Measurements from ENCODE around the gene TRIAP1. TPM values are rescaled to one million over a fixed set of nuclear protein-coding genes. Genes with fewer than 3 reads are reported as not detected.
"Not testable (repeated sequence)": the region's sequence is repeated elsewhere in the genome, so short reads cannot be mapped to it uniquely, and the experiment has no call there.

Gene TRIAP1
- total and polyA plus RNA-seq, 4 donors = 10.8 to 29.3 (median 23.6) TPM

- Histone ChIP-seq H3K9me3 (ENCODE audit: control insufficient read depth, insufficient read depth, low read length) (no peaks in the 10 kb centered on the region), H3K4me1 (ENCODE audit: control insufficient read depth, insufficient read depth, low read length) (no peaks in the 10 kb centered on the region), H3K4me3 (ENCODE audit: low read depth, low read length) (no peak overlapping the region), H3K36me3 (ENCODE audit: control insufficient read depth, insufficient read depth, low read length) (peaks cover 66% of the 10 kb centered on the region), H3K27me3 (ENCODE audit: control insufficient read depth, insufficient read depth, low read length) (no peaks in the 10 kb centered on the region), H3K27ac (ENCODE audit: low read depth, low read length) (no peak overlapping the region)
- peak in 1 of 6 donors; percentile 8 for DNase-seq (ENCODE audit: low read depth in 4 of 6, low spot score in 6 of 6)
- 80% methylated on average over 1 of the region's 6 CpGs for WGBS (ENCODE audit: insufficient coverage)
These were observed 10.9 kb upstream of the TRIAP1 start for GRCh38 chr12:120457133-120457532.

- DNase-seq (ENCODE audit: low read depth in 4 of 6, low spot score in 6 of 6) = no peak
- Histone ChIP-seq H3K4me3 (ENCODE audit: low read depth, low read length) (no peak overlapping the region), H3K9me3 (ENCODE audit: control insufficient read depth, insufficient read depth, low read length) (no peaks in the 10 kb centered on the region), H3K4me1 (ENCODE audit: control insufficient read depth, insufficient read depth, low read length) (no peaks in the 10 kb centered on the region), H3K36me3 (ENCODE audit: control insufficient read depth, insufficient read depth, low read length) (peaks cover 62% of the 10 kb centered on the region), H3K27me3 (ENCODE audit: control insufficient read depth, insufficient read depth, low read length) (no peaks in the 10 kb centered on the region), H3K27ac (ENCODE audit: low read depth, low read length) (no peak overlapping the region)
- 100% methylated on average over 1 of the region's 7 CpGs for WGBS (ENCODE audit: insufficient coverage)
These were observed 9.1 kb upstream of the TRIAP1 start for GRCh38 chr12:120455302-120455701.

- Histone ChIP-seq H3K4me3 (ENCODE audit: low read depth, low read length) (no peak overlapping the region), H3K27ac (ENCODE audit: low read depth, low read length) (no peak overlapping the region), H3K4me1 (ENCODE audit: control insufficient read depth, insufficient read depth, low read length) (no peaks in the 10 kb centered on the region), H3K36me3 (ENCODE audit: control insufficient read depth, insufficient read depth, low read length) (peaks cover 62% of the 10 kb centered on the region), H3K27me3 (ENCODE audit: control insufficient read depth, insufficient read depth, low read length) (no peaks in the 10 kb centered on the region), H3K9me3 (ENCODE audit: control insufficient read depth, insufficient read depth, low read length) (no peaks in the 10 kb centered on the region)
- no peak for DNase-seq (ENCODE audit: low read depth in 4 of 6, low spot score in 6 of 6)
- WGBS (ENCODE audit: insufficient coverage) = 76% methylated on average over 2 of the region's 4 CpGs
These were observed 7.8 kb upstream of the TRIAP1 start for GRCh38 chr12:120453977-120454376.

- no peak for DNase-seq (ENCODE audit: low read depth in 4 of 6, low spot score in 6 of 6)
- Histone ChIP-seq H3K36me3 (ENCODE audit: control insufficient read depth, insufficient read depth, low read length) (peaks cover 62% of the 10 kb centered on the region), H3K4me1 (ENCODE audit: control insufficient read depth, insufficient read depth, low read length) (no peaks in the 10 kb centered on the region), H3K4me3 (ENCODE audit: low read depth, low read length) (no peak overlapping the region), H3K27ac (ENCODE audit: low read depth, low read length) (no peak overlapping the region), H3K27me3 (ENCODE audit: control insufficient read depth, insufficient read depth, low read length) (no peaks in the 10 kb centered on the region), H3K9me3 (ENCODE audit: control insufficient read depth, insufficient read depth, low read length) (no peaks in the 10 kb centered on the region)
- WGBS (ENCODE audit: insufficient coverage) = 80% methylated on average over 3 of the region's 3 CpGs
These were observed 7.0 kb upstream of the TRIAP1 start for GRCh38 chr12:120453060-120453750.

DNA sequence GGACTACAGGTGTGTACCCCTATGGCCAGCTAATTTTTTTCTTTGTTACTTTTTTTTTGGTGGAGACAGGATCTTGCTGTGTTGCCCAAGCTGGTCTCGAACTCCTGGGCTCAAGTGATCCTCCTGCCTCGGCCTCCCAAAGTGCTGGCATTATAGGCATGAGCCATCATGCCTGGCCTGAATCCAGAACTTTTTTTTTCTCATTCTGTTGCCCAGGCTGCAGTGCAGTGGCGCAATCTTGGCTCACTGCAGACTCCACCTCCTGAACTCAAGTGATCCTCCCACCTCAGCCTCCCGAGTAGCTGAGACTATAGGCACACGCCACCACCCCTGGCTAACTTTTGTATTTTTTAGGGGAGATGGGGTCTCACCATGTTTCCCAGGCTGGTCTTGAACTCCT, 6.3 kb upstream of the TRIAP1 start:
- not testable (repeated sequence) for H3K27ac ChIP-seq (ENCODE audit: low read depth, low read length); H3K27me3 ChIP-seq (ENCODE audit: control insufficient read depth, insufficient read depth, low read length); DNase-seq (ENCODE audit: low read depth in 4 of 6, low spot score in 6 of 6); H3K4me1 ChIP-seq (ENCODE audit: control insufficient read depth, insufficient read depth, low read length); H3K4me3 ChIP-seq (ENCODE audit: low read depth, low read length); H3K9me3 ChIP-seq (ENCODE audit: control insufficient read depth, insufficient read depth, low read length)
- 94% methylated on average over 3 of the region's 5 CpGs for WGBS (ENCODE audit: insufficient coverage)
- H3K36me3 ChIP-seq (ENCODE audit: control insufficient read depth, insufficient read depth, low read length) = peaks cover 65% of the 10 kb centered on the region

GRCh38 chr12:120447992-120448391, 1.8 kb upstream of the TRIAP1 start:
- H3K36me3 ChIP-seq (ENCODE audit: control insufficient read depth, insufficient read depth, low read length) = peaks cover 43% of the 10 kb centered on the region
- WGBS (ENCODE audit: insufficient coverage) = 94% methylated on average over 3 of the region's 4 CpGs

DNA sequence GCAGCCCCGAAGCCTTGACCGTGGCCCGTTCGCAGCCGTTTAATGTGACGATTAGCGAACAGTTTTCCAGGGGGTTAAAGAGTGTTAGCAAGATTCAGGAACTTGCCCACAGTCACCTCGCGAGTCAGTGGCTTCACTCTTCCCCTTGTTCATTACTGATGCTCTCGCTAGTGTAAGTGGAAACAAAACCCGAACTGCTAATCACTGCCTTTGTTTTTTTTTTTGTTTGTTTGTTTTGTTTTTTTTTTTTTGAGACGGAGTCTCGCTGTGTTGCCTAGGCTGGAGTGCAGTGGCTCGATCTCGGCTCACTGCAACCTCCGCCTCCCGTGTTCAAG, 627 bp upstream of the TRIAP1 start:
- H3K27ac ChIP-seq (ENCODE audit: low read depth, low read length); H3K27me3 ChIP-seq (ENCODE audit: control insufficient read depth, insufficient read depth, low read length); DNase-seq (ENCODE audit: low read depth in 4 of 6, low spot score in 6 of 6); H3K9me3 ChIP-seq (ENCODE audit: control insufficient read depth, insufficient read depth, low read length): not testable (repeated sequence)
- 19% methylated on average over 11 of the region's 17 CpGs for WGBS (ENCODE audit: insufficient coverage)
- Histone ChIP-seq H3K36me3 (ENCODE audit: control insufficient read depth, insufficient read depth, low read length) (peaks cover 40% of the 10 kb centered on the region), H3K4me3 (ENCODE audit: low read depth, low read length) (peak overlapping the region; percentile 97), H3K4me1 (ENCODE audit: control insufficient read depth, insufficient read depth, low read length) (peaks cover 16% of the 10 kb centered on the region)

More at GRCh38 chr12:120447992-120448391, 1.8 kb upstream of the TRIAP1 start:
- Histone ChIP-seq H3K9me3 (ENCODE audit: control insufficient read depth, insufficient read depth, low read length) (no peaks in the 10 kb centered on the region), H3K27me3 (ENCODE audit: control insufficient read depth, insufficient read depth, low read length) (no peaks in the 10 kb centered on the region), H3K4me1 (ENCODE audit: control insufficient read depth, insufficient read depth, low read length) (peaks cover 16% of the 10 kb centered on the region), H3K27ac (ENCODE audit: low read depth, low read length) (no peak overlapping the region), H3K4me3 (ENCODE audit: low read depth, low read length) (no peak overlapping the region)
- no peak for DNase-seq (ENCODE audit: low read depth in 4 of 6, low spot score in 6 of 6)

DNA sequence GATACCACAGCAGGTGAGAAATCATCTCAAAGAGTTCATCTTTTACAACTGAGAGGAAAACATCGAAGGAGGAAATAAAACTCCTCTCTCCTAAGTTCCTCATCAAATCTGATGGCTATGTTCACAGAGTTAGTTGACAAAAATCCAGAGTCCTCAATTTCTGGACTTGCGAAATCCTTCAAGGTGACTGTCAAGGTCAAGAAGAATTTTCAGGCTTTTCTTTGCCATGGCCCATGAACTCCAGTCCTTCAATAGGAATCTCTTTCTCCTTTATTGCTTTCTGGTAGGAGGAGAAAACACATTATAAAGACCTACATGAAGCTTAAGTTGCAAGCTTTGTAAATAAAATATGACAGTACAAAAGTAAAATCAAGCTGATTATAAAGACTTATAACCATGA, 1.5 kb downstream of the TRIAP1 start:
- no peak for DNase-seq (ENCODE audit: low read depth in 4 of 6, low spot score in 6 of 6)
- Histone ChIP-seq H3K9me3 (ENCODE audit: control insufficient read depth, insufficient read depth, low read length) (no peaks in the 10 kb centered on the region), H3K4me3 (ENCODE audit: low read depth, low read length) (no peak overlapping the region), H3K27ac (ENCODE audit: low read depth, low read length) (no peak overlapping the region), H3K4me1 (ENCODE audit: control insufficient read depth, insufficient read depth, low read length) (peaks cover 16% of the 10 kb centered on the region), H3K36me3 (ENCODE audit: control insufficient read depth, insufficient read depth, low read length) (peaks cover 38% of the 10 kb centered on the region), H3K27me3 (ENCODE audit: control insufficient read depth, insufficient read depth, low read length) (no peaks in the 10 kb centered on the region)
- no CpG with 5 or more reads among the region's 2 CpGs for WGBS (ENCODE audit: insufficient coverage)

GRCh38 chr12:120439646-120440247, 6.4 kb downstream of the TRIAP1 start:
- Histone ChIP-seq H3K9me3 (ENCODE audit: control insufficient read depth, insufficient read depth, low read length) (no peaks in the 10 kb centered on the region), H3K36me3 (ENCODE audit: control insufficient read depth, insufficient read depth, low read length) (peaks cover 23% of the 10 kb centered on the region), H3K4me3 (ENCODE audit: low read depth, low read length) (no peak overlapping the region), H3K4me1 (ENCODE audit: control insufficient read depth, insufficient read depth, low read length) (peaks cover 10% of the 10 kb centered on the region), H3K27ac (ENCODE audit: low read depth, low read length) (no peak overlapping the region), H3K27me3 (ENCODE audit: control insufficient read depth, insufficient read depth, low read length) (no peaks in the 10 kb centered on the region)
- peak in 2 of 6 donors; percentile 66 to 79 for DNase-seq (ENCODE audit: low read depth in 4 of 6, low spot score in 6 of 6)
- WGBS (ENCODE audit: insufficient coverage) = no CpG with 5 or more reads among the region's 6 CpGs

Measured in spinal cord (tissue), 10 donors.